Activated CD8-positive, alpha-beta T cell treated with anti-CD3 and anti-CD28 coated beads, Interleukin-2, amount 10 ng/mL, durations not matched to agents 7 days and 5 days (primary cell): ENCODE results near the gene L3MBTL4. TPM values are rescaled to one million over a fixed set of nuclear protein-coding genes. Genes with fewer than 3 reads are reported as not detected.
"Not testable (repeated sequence)": the region's sequence is repeated elsewhere in the genome, so short reads cannot be mapped to it uniquely, and the experiment has no call there.

Experiments used
- ATAC-seq: fragments of 150-1000 bp; cut with Tn5 transposase; one replicate; pipeline ENCODE4 v1.10.0; 2021; ENCODE audit warnings: moderate library complexity
- CTCF ChIA-PET: fragments of 350-600 bp; sonication (Branson Sonifier 250); formaldehyde crosslinking; loops from one replicate; lab custom pipeline; 2021; ENCODE audit warnings: antibody characterized with exemption; lab: Charles Lee
- POLR2A ChIA-PET: fragments of 350-600 bp; sonication (Branson Sonifier 250); formaldehyde crosslinking; loops from one replicate; lab custom pipeline; 2021; ENCODE audit warnings: antibody characterized with exemption; lab: Charles Lee
- DNase-seq: peaks from one replicate; pipeline ENCODE4 v3.0.0-alpha.2; 2020
- H3K27ac Mint-ChIP-seq: one replicate; pipeline ENCODE4 v1.8.0; 2021; ENCODE audit warnings: mild to moderate bottlenecking, mixed read lengths
- H3K27me3 Mint-ChIP-seq: one replicate; pipeline ENCODE4 v1.8.0; 2021; ENCODE audit warnings: low read depth, mixed read lengths
- H3K36me3 Mint-ChIP-seq: one replicate; pipeline ENCODE4 v1.8.0; 2021; ENCODE audit warnings: low read depth, mixed read lengths
- H3K4me1 Mint-ChIP-seq: one replicate; pipeline ENCODE4 v1.8.0; 2021; ENCODE audit warnings: low read depth, mixed read lengths
- H3K4me3 Mint-ChIP-seq: one replicate; pipeline ENCODE4 v1.8.0; 2021; ENCODE audit warnings: mild to moderate bottlenecking, mixed read lengths
- H3K9me3 Mint-ChIP-seq: one replicate; pipeline ENCODE4 v1.8.0; 2022; ENCODE audit warnings: mixed read lengths; ENCODE audit not compliant: insufficient read depth
- total RNA-seq, 2 experiments: library from RNA; stranded (reverse); gene quantifications; one replicate each; pipeline ENCODE4 v1.2.3, GENCODE V29; 2021

The L3MBTL4 gene
- total RNA-seq, 2 experiments from 2014 or later = not detected

DNA sequence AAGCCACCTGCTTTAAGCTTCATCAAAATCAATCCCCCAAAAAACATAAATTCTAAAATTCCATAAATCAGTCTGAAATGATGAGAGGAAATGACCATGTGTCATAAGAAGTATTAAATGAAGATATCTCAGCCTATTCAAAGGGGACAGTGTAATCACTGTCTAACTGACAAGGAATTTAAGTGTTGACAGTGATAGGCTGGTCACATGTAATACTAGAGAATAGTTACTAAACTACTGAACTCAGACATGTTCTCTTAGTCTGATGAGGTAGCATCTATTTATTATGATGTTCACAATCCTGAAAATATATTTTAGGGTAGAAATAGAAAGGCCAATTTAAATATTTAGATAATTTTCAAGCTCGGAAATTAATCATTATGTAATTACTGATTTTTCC lies 216.1 kb downstream of the L3MBTL4 start:
- ATAC-seq (no peak), DNase-seq (no peak)
- no peaks in the 10 kb centered on the region for H3K36me3 Mint-ChIP-seq
- H3K4me1 Mint-ChIP-seq = no peaks in the 10 kb centered on the region
- no peaks in the 10 kb centered on the region for H3K27me3 Mint-ChIP-seq
- ChIA-PET POLR2A (no interaction called here), CTCF (interaction anchor here (0.6 kb wide), 1 partner anchor 142 kb away, joined by 3 read pairs; no protein-coding TSS in a partner anchor)
- H3K4me3 Mint-ChIP-seq = no peak overlapping the region
- H3K9me3 Mint-ChIP-seq = no peaks in the 10 kb centered on the region
- no peak overlapping the region for H3K27ac Mint-ChIP-seq

- no peaks in the 10 kb centered on the region for H3K9me3 Mint-ChIP-seq
- H3K27ac Mint-ChIP-seq = no peak overlapping the region
- ATAC-seq (no peak), DNase-seq (no peak)
- H3K4me1 Mint-ChIP-seq = no peaks in the 10 kb centered on the region
- ChIA-PET CTCF (no interaction called here), POLR2A (no interaction called here)
- H3K27me3 Mint-ChIP-seq = no peaks in the 10 kb centered on the region
- no peaks in the 10 kb centered on the region for H3K36me3 Mint-ChIP-seq
- no peak overlapping the region for H3K4me3 Mint-ChIP-seq
Observed at GRCh38 chr18:6194640-6195039, 220.1 kb downstream of the L3MBTL4 start.

DNA sequence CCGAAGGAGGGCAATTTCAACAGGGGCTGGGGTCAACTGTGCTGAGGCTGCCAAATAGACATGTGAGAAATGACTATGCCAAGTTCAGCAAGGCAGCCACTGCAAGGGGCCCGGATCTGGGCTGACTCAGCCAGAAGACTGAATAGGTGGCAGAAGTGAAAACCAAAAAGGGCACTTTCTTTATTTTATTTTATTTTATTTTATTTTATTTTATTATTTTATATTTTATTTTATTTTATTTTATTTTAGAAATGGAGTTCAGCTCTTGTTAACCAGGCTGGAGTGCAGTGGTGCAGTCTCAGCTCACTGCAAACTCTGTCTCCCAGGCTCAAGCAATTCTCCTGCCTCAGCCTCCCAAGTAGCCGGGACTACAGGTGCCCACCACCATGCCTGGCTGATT lies 228.9 kb downstream of the L3MBTL4 start:
- H3K4me3 Mint-ChIP-seq, CTCF ChIA-PET, ATAC-seq, H3K9me3 Mint-ChIP-seq, H3K4me1 Mint-ChIP-seq, H3K36me3 Mint-ChIP-seq, POLR2A ChIA-PET, DNase-seq, H3K27me3 Mint-ChIP-seq, H3K27ac Mint-ChIP-seq: not testable (repeated sequence)

GRCh38 chr18:6174983-6175745 lies 239.5 kb downstream of the L3MBTL4 start:
- Mint-ChIP-seq H3K27ac (no peak overlapping the region), H3K4me3 (no peak overlapping the region), H3K9me3 (no peaks in the 10 kb centered on the region), H3K36me3 (no peaks in the 10 kb centered on the region), H3K4me1 (no peaks in the 10 kb centered on the region), H3K27me3 (no peaks in the 10 kb centered on the region)
- DNase-seq = no peak
- no peak for ATAC-seq
- ChIA-PET CTCF (no interaction called here), POLR2A (no interaction called here)

GRCh38 chr18:6170604-6171003 lies 244.1 kb downstream of the L3MBTL4 start:
- H3K4me3 Mint-ChIP-seq = no peak overlapping the region
- DNase-seq (no peak), ATAC-seq (no peak)
- ChIA-PET POLR2A (no interaction called here), CTCF (no interaction called here)
- no peaks in the 10 kb centered on the region for H3K4me1 Mint-ChIP-seq
- H3K9me3 Mint-ChIP-seq = no peaks in the 10 kb centered on the region
- H3K36me3 Mint-ChIP-seq = no peaks in the 10 kb centered on the region
- no peak overlapping the region for H3K27ac Mint-ChIP-seq
- no peaks in the 10 kb centered on the region for H3K27me3 Mint-ChIP-seq

- H3K4me3 Mint-ChIP-seq = no peak overlapping the region
- ChIA-PET POLR2A (no interaction called here), CTCF (no interaction called here)
- no peaks in the 10 kb centered on the region for H3K9me3 Mint-ChIP-seq
- ATAC-seq (no peak), DNase-seq (no peak)
- no peaks in the 10 kb centered on the region for H3K36me3 Mint-ChIP-seq
- H3K27ac Mint-ChIP-seq = no peak overlapping the region
- no peaks in the 10 kb centered on the region for H3K27me3 Mint-ChIP-seq
- no peaks in the 10 kb centered on the region for H3K4me1 Mint-ChIP-seq
Observed at GRCh38 chr18:6161549-6161948, 253.2 kb downstream of the L3MBTL4 start.

DNA sequence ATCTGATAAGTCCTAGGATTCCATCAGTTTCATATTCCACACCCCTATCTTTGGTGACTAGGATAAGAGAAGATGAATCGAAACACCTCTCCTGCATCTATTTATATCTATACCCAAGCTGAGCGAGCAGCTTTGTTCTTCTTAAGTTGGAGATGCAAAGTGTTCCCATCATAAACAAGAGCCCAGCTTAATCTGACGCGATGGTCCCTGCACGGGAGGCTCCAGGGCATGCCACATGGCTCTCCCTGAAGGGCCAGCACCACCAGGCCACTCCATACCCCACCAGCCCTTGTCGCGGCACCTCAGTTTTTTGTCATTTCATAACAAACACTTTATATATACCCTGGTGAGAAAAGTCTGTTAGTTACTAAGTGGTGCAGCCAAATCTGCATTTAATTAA lies 255.3 kb downstream of the L3MBTL4 start:
- Mint-ChIP-seq H3K27me3 (no peaks in the 10 kb centered on the region), H3K9me3 (peaks cover 6% of the 10 kb centered on the region), H3K4me3 (no peak overlapping the region), H3K27ac (no peak overlapping the region), H3K4me1 (no peaks in the 10 kb centered on the region), H3K36me3 (no peaks in the 10 kb centered on the region)
- DNase-seq = no peak
- ATAC-seq = no peak
- POLR2A ChIA-PET = no interaction called here
- CTCF ChIA-PET = no interaction called here

- ChIA-PET POLR2A (no interaction called here), CTCF (no interaction called here)
- DNase-seq = no peak
- H3K27ac Mint-ChIP-seq = no peak overlapping the region
- no peaks in the 10 kb centered on the region for H3K27me3 Mint-ChIP-seq
- H3K36me3 Mint-ChIP-seq = no peaks in the 10 kb centered on the region
- peaks cover 6% of the 10 kb centered on the region for H3K9me3 Mint-ChIP-seq
- no peak overlapping the region for H3K4me3 Mint-ChIP-seq
- H3K4me1 Mint-ChIP-seq = no peaks in the 10 kb centered on the region
- ATAC-seq = no peak
Observed at GRCh38 chr18:6158958-6159357, 255.8 kb downstream of the L3MBTL4 start.

DNA sequence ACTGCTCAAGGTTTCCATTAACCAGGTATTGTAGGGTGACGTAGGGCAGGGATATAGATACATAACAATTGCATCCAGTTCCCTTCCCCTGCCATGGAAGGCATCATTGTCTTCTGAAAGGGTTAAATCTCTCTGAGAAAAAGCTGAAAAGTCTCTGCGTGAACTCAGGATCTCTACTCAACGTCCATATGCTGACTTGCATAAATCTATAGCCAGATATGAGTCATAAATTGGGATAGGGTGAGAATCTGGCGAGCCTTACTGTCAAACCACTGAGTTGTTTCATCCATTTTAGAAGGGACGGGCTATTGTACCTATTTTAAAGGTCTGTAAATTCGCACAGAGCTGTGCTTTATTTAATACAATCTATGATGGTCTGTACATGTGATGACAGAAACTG lies 258.3 kb downstream of the L3MBTL4 start:
- H3K4me1 Mint-ChIP-seq = no peaks in the 10 kb centered on the region
- ChIA-PET POLR2A (no interaction called here), CTCF (no interaction called here)
- no peak overlapping the region for H3K4me3 Mint-ChIP-seq
- no peaks in the 10 kb centered on the region for H3K36me3 Mint-ChIP-seq
- H3K9me3 Mint-ChIP-seq = peaks cover 6% of the 10 kb centered on the region
- no peak for ATAC-seq
- H3K27ac Mint-ChIP-seq = no peak overlapping the region
- no peak for DNase-seq
- H3K27me3 Mint-ChIP-seq = no peaks in the 10 kb centered on the region

DNA sequence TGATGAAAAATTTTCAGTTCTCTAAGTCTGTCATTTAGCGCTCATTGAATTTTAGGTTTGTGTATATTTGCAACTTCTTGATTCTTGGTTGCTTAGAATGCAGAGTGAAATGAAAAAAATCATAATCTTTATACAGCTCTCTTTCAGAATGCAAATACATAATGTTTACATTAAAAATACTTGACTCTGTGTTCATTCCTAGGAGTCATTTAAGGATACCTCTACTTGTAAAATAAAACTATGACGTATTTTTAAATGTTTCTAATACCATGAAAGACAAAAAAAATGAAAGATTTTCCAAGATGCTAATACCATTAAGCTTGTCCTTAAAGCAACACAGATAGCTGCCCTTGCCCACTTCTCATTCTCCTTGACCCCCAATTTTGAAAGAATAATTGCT lies 259.0 kb downstream of the L3MBTL4 start:
- Mint-ChIP-seq H3K4me1 (no peaks in the 10 kb centered on the region), H3K36me3 (no peaks in the 10 kb centered on the region), H3K4me3 (no peak overlapping the region), H3K27me3 (no peaks in the 10 kb centered on the region), H3K9me3 (peaks cover 6% of the 10 kb centered on the region), H3K27ac (no peak overlapping the region)
- ChIA-PET POLR2A (no interaction called here), CTCF (no interaction called here)
- ATAC-seq (no peak), DNase-seq (no peak)

- Mint-ChIP-seq H3K36me3 (no peaks in the 10 kb centered on the region), H3K27me3 (no peaks in the 10 kb centered on the region), H3K4me1 (no peaks in the 10 kb centered on the region), H3K9me3 (peaks cover 3% of the 10 kb centered on the region), H3K4me3 (no peak overlapping the region), H3K27ac (no peak overlapping the region)
- CTCF ChIA-PET = no interaction called here
- ATAC-seq (no peak), DNase-seq (no peak)
- POLR2A ChIA-PET = no interaction called here
Observed at GRCh38 chr18:6150430-6150829, 264.3 kb downstream of the L3MBTL4 start.

DNA sequence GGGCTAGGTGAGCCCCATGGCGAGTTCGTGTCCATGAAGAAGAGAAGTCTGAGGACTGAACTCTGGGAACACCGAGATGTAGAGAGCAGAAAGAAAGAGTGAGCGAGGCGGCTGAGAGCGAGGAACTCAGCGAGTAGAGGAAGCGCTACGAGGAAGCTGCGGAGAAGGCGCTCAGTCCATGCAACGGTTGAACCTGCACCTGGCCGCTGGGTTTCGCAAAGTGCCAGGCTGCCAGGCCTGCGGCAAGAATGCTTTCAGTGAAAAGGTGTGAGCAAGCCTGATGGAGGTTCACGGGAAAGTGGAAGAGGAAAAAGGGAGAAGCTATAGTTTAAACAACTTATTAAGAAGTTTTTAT lies 268.4 kb downstream of the L3MBTL4 start:
- no peak for ATAC-seq
- ChIA-PET CTCF (no interaction called here), POLR2A (no interaction called here)
- Mint-ChIP-seq H3K27ac (no peak overlapping the region), H3K36me3 (no peaks in the 10 kb centered on the region), H3K27me3 (no peaks in the 10 kb centered on the region), H3K9me3 (no peaks in the 10 kb centered on the region), H3K4me3 (no peak overlapping the region), H3K4me1 (no peaks in the 10 kb centered on the region)
- no peak for DNase-seq
